ENCODE data around the gene MTUS2. TPM values are rescaled to one million over a fixed set of nuclear protein-coding genes. Genes with fewer than 3 reads are reported as not detected.

Gene MTUS2
- total RNA-seq, 6 donors from 2014 or later = 0.11 to 1.6 (median 0.20) TPM; not detected in 1

DNA sequence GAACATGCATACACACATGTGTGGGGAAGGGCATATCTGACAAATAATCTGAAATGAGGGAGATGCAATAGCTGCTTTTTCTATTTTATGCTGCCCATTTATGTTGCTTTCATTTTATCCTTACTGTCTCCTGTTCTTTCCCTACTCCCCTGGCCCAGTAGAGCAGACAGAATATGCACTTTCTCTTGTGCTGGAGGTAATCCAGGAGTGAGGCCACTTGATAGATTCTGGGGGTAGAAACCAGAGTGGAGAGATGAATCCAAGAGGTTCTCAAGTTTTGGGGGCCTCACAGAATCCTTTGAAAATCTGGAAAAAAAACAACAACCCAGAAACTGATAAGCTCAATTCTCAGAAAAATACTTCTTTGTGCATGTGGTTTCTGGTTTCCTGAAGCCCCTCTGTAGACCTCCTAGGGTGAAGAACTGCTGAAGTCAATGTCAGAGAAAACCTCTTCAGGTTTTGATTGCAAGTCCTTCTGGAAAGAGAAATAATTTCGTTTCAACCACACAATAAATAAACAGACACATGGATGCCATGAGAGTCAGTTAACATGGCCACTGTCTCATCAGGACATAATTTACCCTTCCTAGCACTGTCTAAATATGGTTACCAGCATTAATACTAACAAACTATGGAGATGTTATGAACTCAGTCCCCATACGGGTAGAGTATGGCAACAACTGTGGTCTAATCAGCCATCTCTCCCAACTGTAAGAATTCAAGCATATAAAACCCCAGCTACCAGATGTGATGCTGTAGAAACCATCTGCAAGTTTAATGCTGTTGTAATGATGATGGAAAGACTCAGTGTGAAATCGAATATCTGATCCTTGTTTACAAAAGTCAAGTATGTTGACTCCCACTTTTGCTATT lies 419.8 kb downstream of the MTUS2 start:
- WGBS, 2 donors = 45 to 52% methylated on average over 3 of the region's 3 CpGs

DNA sequence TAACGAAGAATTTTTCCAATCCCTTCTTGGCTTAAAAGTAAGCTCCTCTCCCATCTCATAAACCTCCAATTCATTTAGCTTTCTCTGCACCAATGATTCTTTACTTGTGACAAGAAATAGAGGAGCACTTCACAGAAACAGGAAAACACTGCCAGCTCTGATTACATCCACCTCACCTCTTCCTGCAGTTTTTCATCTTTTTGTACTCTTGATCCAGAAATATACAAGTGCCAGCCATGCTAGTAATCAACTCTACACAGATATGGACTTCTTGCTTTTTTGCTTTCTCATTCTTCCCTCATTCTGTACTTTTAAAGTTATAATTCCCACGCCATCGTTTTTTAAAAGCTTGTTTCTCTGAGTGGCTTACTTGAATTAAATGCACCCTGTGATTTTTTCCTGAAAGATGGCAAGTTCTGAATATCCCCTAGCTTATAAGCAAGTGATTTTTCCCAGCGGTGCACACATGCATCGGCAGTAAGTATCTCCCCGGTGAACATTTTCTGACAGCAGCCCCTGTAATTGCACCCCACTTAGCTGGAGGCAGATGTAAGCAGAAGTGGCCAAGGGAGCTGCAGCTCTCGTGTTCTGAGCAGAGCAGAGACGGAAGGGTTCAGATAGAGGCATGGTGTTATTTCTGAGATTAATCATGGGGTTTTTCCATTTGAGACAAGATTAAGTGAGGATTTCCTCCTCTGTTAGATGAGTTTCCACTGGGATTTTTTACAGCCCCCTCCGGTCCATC lies 434.7 kb downstream of the MTUS2 start:
- TF ChIP-seq POLR2AphosphoS5 (IDR thresholded peaks at IDR 0.05) (no peak), POLR2A (IDR thresholded peaks at IDR 0.05) (no peak)
- TF ChIP-seq, protein P1, sequence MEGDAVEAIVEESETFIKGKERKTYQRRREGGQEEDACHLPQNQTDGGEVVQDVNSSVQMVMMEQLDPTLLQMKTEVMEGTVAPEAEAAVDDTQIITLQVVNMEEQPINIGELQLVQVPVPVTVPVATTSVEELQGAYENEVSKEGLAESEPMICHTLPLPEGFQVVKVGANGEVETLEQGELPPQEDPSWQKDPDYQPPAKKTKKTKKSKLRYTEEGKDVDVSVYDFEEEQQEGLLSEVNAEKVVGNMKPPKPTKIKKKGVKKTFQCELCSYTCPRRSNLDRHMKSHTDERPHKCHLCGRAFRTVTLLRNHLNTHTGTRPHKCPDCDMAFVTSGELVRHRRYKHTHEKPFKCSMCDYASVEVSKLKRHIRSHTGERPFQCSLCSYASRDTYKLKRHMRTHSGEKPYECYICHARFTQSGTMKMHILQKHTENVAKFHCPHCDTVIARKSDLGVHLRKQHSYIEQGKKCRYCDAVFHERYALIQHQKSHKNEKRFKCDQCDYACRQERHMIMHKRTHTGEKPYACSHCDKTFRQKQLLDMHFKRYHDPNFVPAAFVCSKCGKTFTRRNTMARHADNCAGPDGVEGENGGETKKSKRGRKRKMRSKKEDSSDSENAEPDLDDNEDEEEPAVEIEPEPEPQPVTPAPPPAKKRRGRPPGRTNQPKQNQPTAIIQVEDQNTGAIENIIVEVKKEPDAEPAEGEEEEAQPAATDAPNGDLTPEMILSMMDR (IDR thresholded peaks at IDR 0.05) = no peak
- WGBS, 2 donors = 47 to 55% methylated on average over 9 of the region's 9 CpGs
- H3K27ac ChIP-seq = no peak overlapping the region
- no peaks in the 10 kb centered on the region for H3K27me3 ChIP-seq
- DNase-seq = no peak
- H3K9me3 ChIP-seq = no peaks in the 10 kb centered on the region
- H3K4me3 ChIP-seq = no peak overlapping the region
- ATAC-seq (ENCODE audit: low FRiP score in 2 of 2) = no peak
- no peaks in the 10 kb centered on the region for H3K4me1 ChIP-seq
- no peaks in the 10 kb centered on the region for H3K36me3 ChIP-seq

More for the DNA sequence above, 419.8 kb downstream of the MTUS2 start:
- DNase-seq (no peak), ATAC-seq (ENCODE audit: low FRiP score in 2 of 2) (no peak)
- Histone ChIP-seq H3K27ac (no peak overlapping the region), H3K4me3 (no peak overlapping the region), H3K27me3 (no peaks in the 10 kb centered on the region), H3K4me1 (no peaks in the 10 kb centered on the region), H3K36me3 (no peaks in the 10 kb centered on the region), H3K9me3 (no peaks in the 10 kb centered on the region)
- TF ChIP-seq POLR2A (IDR thresholded peaks at IDR 0.05) (no peak), EP300 (IDR thresholded peaks at IDR 0.05) (no peak), POLR2AphosphoS5 (IDR thresholded peaks at IDR 0.05) (no peak)
- TF ChIP-seq, protein P1 (IDR thresholded peaks at IDR 0.05) = no peak

DNA sequence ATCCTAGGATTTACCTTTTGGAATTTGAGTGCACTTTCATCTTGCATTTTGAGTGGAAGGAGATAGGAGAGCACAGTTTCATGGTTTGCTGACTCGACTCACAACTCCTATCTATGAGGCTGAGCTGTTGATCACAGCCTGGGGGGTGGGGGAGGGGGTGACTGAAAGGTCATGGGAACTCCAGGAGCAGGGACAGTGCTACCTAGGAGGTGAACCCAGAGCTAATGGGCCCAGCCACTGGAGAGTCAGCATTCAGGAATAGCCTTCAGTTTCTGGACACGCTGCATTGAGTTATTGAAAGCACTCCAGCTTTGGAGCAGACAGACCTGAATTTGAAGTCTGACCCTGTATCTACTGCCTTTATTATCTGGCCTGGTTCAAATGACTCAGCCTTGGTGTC lies 435.4 kb downstream of the MTUS2 start:
- Histone ChIP-seq H3K27me3 (no peaks in the 10 kb centered on the region), H3K36me3 (no peaks in the 10 kb centered on the region), H3K4me3 (no peak overlapping the region), H3K9me3 (no peaks in the 10 kb centered on the region), H3K4me1 (no peaks in the 10 kb centered on the region), H3K27ac (no peak overlapping the region)
- 54 to 81% methylated on average over 2 of the region's 2 CpGs for WGBS, 2 donors
- no peak for DNase-seq
- no peak for ATAC-seq (ENCODE audit: low FRiP score in 2 of 2)
- TF ChIP-seq EP300 (IDR thresholded peaks at IDR 0.05) (no peak), POLR2AphosphoS5 (IDR thresholded peaks at IDR 0.05) (no peak), POLR2A (IDR thresholded peaks at IDR 0.05) (no peak)
- TF ChIP-seq, protein P1 (IDR thresholded peaks at IDR 0.05) = no peak

DNA sequence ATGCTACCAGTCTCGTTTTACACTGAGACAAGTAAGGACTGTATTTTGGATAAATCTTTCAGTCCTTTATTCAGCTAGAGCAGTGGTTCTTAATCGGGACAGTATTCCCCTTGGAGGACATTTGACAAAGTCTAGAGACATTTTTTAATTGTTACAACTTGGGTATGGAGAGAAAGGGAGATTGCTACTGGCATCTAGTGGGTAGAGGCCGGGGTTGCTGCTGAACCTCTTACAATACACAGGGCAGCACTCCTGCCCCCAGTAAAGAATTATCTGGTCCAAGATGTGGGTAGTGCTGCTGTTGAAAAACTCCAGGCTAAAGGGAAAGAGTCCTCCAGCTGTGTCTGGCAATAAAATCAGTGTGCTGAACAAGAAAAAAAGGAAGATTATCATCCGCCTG lies 440.5 kb downstream of the MTUS2 start:
- DNase-seq (no peak), ATAC-seq (ENCODE audit: low FRiP score in 2 of 2) (no peak)
- Histone ChIP-seq H3K4me1 (no peaks in the 10 kb centered on the region), H3K36me3 (no peaks in the 10 kb centered on the region), H3K27me3 (no peaks in the 10 kb centered on the region), H3K27ac (no peak overlapping the region), H3K9me3 (no peaks in the 10 kb centered on the region), H3K4me3 (no peak overlapping the region)
- 50 to 57% methylated on average over 4 of the region's 4 CpGs for WGBS, 2 donors
- no peak for TF ChIP-seq EP300 (IDR thresholded peaks at IDR 0.05)
- no peak for TF ChIP-seq POLR2A (IDR thresholded peaks at IDR 0.05)
- TF ChIP-seq, protein P1 (IDR thresholded peaks at IDR 0.05) = no peak
- TF ChIP-seq POLR2AphosphoS5 (IDR thresholded peaks at IDR 0.05) = no peak
